Upper lobe of left lung (tissue), 6 donors: ENCODE measurements around the gene SUGP1. TPM values are rescaled to one million over a fixed set of nuclear protein-coding genes. Genes with fewer than 3 reads are reported as not detected.
"Not testable (repeated sequence)": the region's sequence is repeated elsewhere in the genome, so short reads cannot be mapped to it uniquely, and the experiment has no call there.

Source experiments
- ATAC-seq, 2 donors: fragments of 200-7000 bp; cut with Tn5 transposase; one replicate each; pipeline ENCODE4 v1.9.1; 2022; ENCODE audit warnings: mild to moderate bottlenecking in 2 of 2, moderate library complexity in 2 of 2; ENCODE audit not compliant: low FRiP score in 2 of 2
- DNase-seq, 2 donors: peaks; one replicate each; pipeline ENCODE4 v3.0.0-alpha.2; 2019 to 2020
- H3K27ac ChIP-seq, 4 donors: fragments of 200-600 bp; sonication (generic); one replicate each; pipeline ENCODE4 v1.5.1; 2016 to 2019
- H3K27me3 ChIP-seq, 4 donors: fragments of 200-600 bp; sonication (generic); one replicate each; pipeline ENCODE4 v1.5.1; 2017 to 2019
- H3K36me3 ChIP-seq, 4 donors: fragments of 200-600 bp; sonication (generic); one replicate each; pipeline ENCODE4 v1.5.1; 2016 to 2019
- H3K4me1 ChIP-seq, 4 donors: fragments of 200-600 bp; sonication (generic); one replicate each; pipeline ENCODE4 v1.5.1; 2018 to 2019
- H3K4me3 ChIP-seq, 4 donors: fragments of 200-600 bp; sonication (generic); one replicate each; pipeline ENCODE4 v1.5.1; 2017 to 2019; ENCODE audit warnings: mild to moderate bottlenecking in 2 of 4, moderate library complexity in 1 of 4
- H3K9me3 ChIP-seq, 4 donors: fragments of 200-600 bp; sonication (generic); one replicate each; pipeline ENCODE4 v1.5.1; 2018 to 2019
- CTCF ChIP-seq, 6 experiments: fragments of 450-650 bp in 4 of 6; fragments of 200-600 bp in 2 of 6; sonication (generic) in 2 of 6; IDR thresholded peaks; one replicate each; pipeline ENCODE4 v1.5.1; 2016 to 2019; ENCODE audit warnings: antibody characterized with exemption in 6 of 6
- EP300 ChIP-seq, 4 donors: sonication (generic); formaldehyde crosslinking; IDR thresholded peaks; one replicate each; pipeline ENCODE4 v1.5.1; 2017; ENCODE audit warnings: antibody characterized with exemption in 4 of 4, control low read depth in 2 of 4
- POLR2A ChIP-seq, 4 donors: fragments of 450-650 bp; IDR thresholded peaks; one replicate each; pipeline ENCODE4 v1.5.1; 2016 to 2017; ENCODE audit warnings: antibody characterized with exemption in 4 of 4, mild to moderate bottlenecking in 2 of 4
- POLR2AphosphoS5 ChIP-seq, 2 donors: sonication (generic); formaldehyde crosslinking; IDR thresholded peaks; one replicate each; pipeline ENCODE4 v1.5.1; 2017; ENCODE audit warnings: antibody characterized with exemption in 2 of 2
- WGBS, 2 donors: methylation state at CpG; one replicate each; pipeline ENCODE4 v1.1.5; 2017 to 2018; 5-methylcytosine and 5-hydroxymethylcytosine counted together
- total RNA-seq, 6 donors: library from RNA; depleted of rRNA in 4 of 6; stranded (reverse); fragments of >200 nt in 4 of 6; gene quantifications; one replicate each; pipeline versions ENCODE4 v1.1.0 to v1.2.1, GENCODE V29; 2016 to 2021
- donor health status: DM: no; HTN: no; CAD: no; lungs with moderate emphysema.
- donor health status: DM: no; HTN: yes; CAD: no; lungs with severe emphysema.

The SUGP1 gene
- total RNA-seq, 6 donors from 2014 or later = 22.6 to 62.9 (median 42.6) TPM

GRCh38 chr19:19354932-19355331, 34.6 kb upstream of the SUGP1 start:
- whole genome bisulfite sequencing, 2 donors = 98 to 100% methylated on average over 1 to 10 of the region's 11 CpGs

GRCh38 chr19:19354007-19354406, 33.7 kb upstream of the SUGP1 start:
- Histone ChIP-seq H3K36me3 (peaks cover 41 to 91% (median 69%) of the 10 kb centered on the region in 4 donors), H3K4me3 (no peak overlapping the region), H3K9me3 (no peaks in the 10 kb centered on the region), H3K27ac (no peak overlapping the region), H3K27me3 (no peaks in the 10 kb centered on the region), H3K4me1 (peaks cover 0 to 4% (median 2%) of the 10 kb centered on the region in 4 donors)
- WGBS, 2 donors = 90 to 97% methylated on average over 2 to 5 of the region's 5 CpGs
- DNase-seq (no peak), ATAC-seq (no peak)
- TF ChIP-seq POLR2AphosphoS5 (IDR thresholded peaks at IDR 0.05) (no peak), EP300 (IDR thresholded peaks at IDR 0.05) (no peak), CTCF (IDR thresholded peaks at IDR 0.05) (no peak), POLR2A (IDR thresholded peaks at IDR 0.05) (no peak)

More at GRCh38 chr19:19354932-19355331, 34.6 kb upstream of the SUGP1 start:
- Histone ChIP-seq H3K4me3 (no peak overlapping the region), H3K36me3 (peaks cover 37 to 82% (median 61%) of the 10 kb centered on the region in 4 donors), H3K27ac (no peak overlapping the region), H3K9me3 (no peaks in the 10 kb centered on the region), H3K27me3 (no peaks in the 10 kb centered on the region), H3K4me1 (peaks cover 0 to 8% (median 3%) of the 10 kb centered on the region in 4 donors)
- DNase-seq = peak in 1 of 2 donors; percentile 61
- no peak for ATAC-seq
- no peak for TF ChIP-seq EP300 (IDR thresholded peaks at IDR 0.05)
- no peak for TF ChIP-seq POLR2A (IDR thresholded peaks at IDR 0.05)

GRCh38 chr19:19352823-19353222, 32.5 kb upstream of the SUGP1 start:
- TF ChIP-seq CTCF (IDR thresholded peaks at IDR 0.05) = no peak
- no peak for TF ChIP-seq POLR2AphosphoS5 (IDR thresholded peaks at IDR 0.05)
- no peak for TF ChIP-seq POLR2A (IDR thresholded peaks at IDR 0.05)
- TF ChIP-seq EP300 (IDR thresholded peaks at IDR 0.05) = no peak
- 96 to 100% methylated on average over 5 to 8 of the region's 8 CpGs for WGBS, 2 donors
- no peak for DNase-seq

GRCh38 chr19:19350756-19351155, 30.4 kb upstream of the SUGP1 start:
- not testable (repeated sequence) for H3K9me3 ChIP-seq, DNase-seq, H3K4me1 ChIP-seq, H3K27ac ChIP-seq, H3K4me3 ChIP-seq, ATAC-seq, H3K27me3 ChIP-seq
- 93 to 94% methylated on average over 8 of the region's 8 CpGs for WGBS, 2 donors
- peaks cover 40 to 100% (median 85%) of the 10 kb centered on the region in 4 donors for H3K36me3 ChIP-seq

More at GRCh38 chr19:19352823-19353222, 32.5 kb upstream of the SUGP1 start:
- no peaks in the 10 kb centered on the region for H3K27me3 ChIP-seq
- no peak overlapping the region for H3K27ac ChIP-seq
- H3K9me3 ChIP-seq = no peaks in the 10 kb centered on the region
- ATAC-seq = no peak
- peaks cover 52 to 100% (median 80%) of the 10 kb centered on the region in 4 donors for H3K36me3 ChIP-seq
- H3K4me1 ChIP-seq = no peaks in the 10 kb centered on the region
- no peak overlapping the region for H3K4me3 ChIP-seq

- Histone ChIP-seq H3K4me3 (no peak overlapping the region), H3K27ac (no peak overlapping the region), H3K4me1 (no peaks in the 10 kb centered on the region), H3K9me3 (no peaks in the 10 kb centered on the region), H3K36me3 (peaks cover 26 to 100% (median 85%) of the 10 kb centered on the region in 4 donors), H3K27me3 (no peaks in the 10 kb centered on the region)
- peak in 1 of 2 donors; percentile 12 for ATAC-seq
- no peak for DNase-seq
- WGBS, 2 donors = 96 to 98% methylated on average over 5 to 7 of the region's 7 CpGs
- TF ChIP-seq CTCF (IDR thresholded peaks at IDR 0.05) (no peak), POLR2AphosphoS5 (IDR thresholded peaks at IDR 0.05) (no peak), POLR2A (IDR thresholded peaks at IDR 0.05) (no peak), EP300 (IDR thresholded peaks at IDR 0.05) (no peak)
Measured at GRCh38 chr19:19349365-19349764, 29.1 kb upstream of the SUGP1 start.

- 89 to 92% methylated on average over 6 to 9 of the region's 9 CpGs for WGBS, 2 donors
Measured at GRCh38 chr19:19348266-19348665, 28.0 kb upstream of the SUGP1 start.

More at GRCh38 chr19:19348266-19348665, 28.0 kb upstream of the SUGP1 start:
- H3K4me3 ChIP-seq = no peak overlapping the region
- TF ChIP-seq POLR2A (IDR thresholded peaks at IDR 0.05) = no peak
- TF ChIP-seq POLR2AphosphoS5 (IDR thresholded peaks at IDR 0.05) = no peak
- no peak overlapping the region for H3K27ac ChIP-seq
- no peaks in the 10 kb centered on the region for H3K27me3 ChIP-seq
- no peak for ATAC-seq
- DNase-seq = no peak
- no peaks in the 10 kb centered on the region for H3K4me1 ChIP-seq
- no peaks in the 10 kb centered on the region for H3K9me3 ChIP-seq
- H3K36me3 ChIP-seq = peaks cover 20 to 100% (median 85%) of the 10 kb centered on the region in 4 donors
